HL-60 (cell line): Measurements from ENCODE around the gene GFOD2.
A peak's percentile ranks its signal among the peaks of the same experiment; 100 is the strongest.

Experiments used
- DNase-seq, 2 experiments: peaks; one replicate each; pipeline ENCODE4 v3.0.0-alpha.2; 2010 to 2020; ENCODE audit warnings: low read depth in 1 of 2, low spot score in 1 of 2
- H3K27ac ChIP-seq: fragments of 250-450 bp; sonication (Bioruptor Pico); replicated peaks from 2 replicates; pipeline ENCODE4 v1.5.1; 2020; ENCODE audit warnings: mild to moderate bottlenecking, moderate library complexity
- H3K27me3 ChIP-seq: fragments of 250-450 bp; sonication (Bioruptor Pico); 2 replicates; pipeline ENCODE4 v1.5.1; 2021; ENCODE audit warnings: mild to moderate bottlenecking, moderate library complexity; ENCODE audit not compliant: insufficient read depth, poor library complexity, severe bottlenecking
- H3K4me3 ChIP-seq: replicated peaks from 2 replicates; pipeline ENCODE4 v1.5.1; 2011; ENCODE audit warnings: mild to moderate bottlenecking, control low read depth, low read length; ENCODE audit not compliant: insufficient read depth
- CTCF ChIP-seq: IDR thresholded peaks from one replicate; pipeline ENCODE4 v1.5.1; 2011; ENCODE audit warnings: low read length, control low read depth, inconsistent platforms; ENCODE audit not compliant: insufficient read depth
- GABPA ChIP-seq: IDR thresholded peaks from 2 replicates; pipeline ENCODE4 v1.6.1; 2012; ENCODE audit warnings: low read depth
- POLR2AphosphoS5 ChIP-seq: IDR thresholded peaks from 2 replicates; pipeline ENCODE4 v1.6.1; 2012; ENCODE audit warnings: low read depth
- SPI1 ChIP-seq: IDR thresholded peaks from 2 replicates; pipeline ENCODE4 v1.6.1; 2012; ENCODE audit warnings: low read depth, mild to moderate bottlenecking, borderline replicate concordance
- TF ChIP-seq, protein P1 (sequence below): IDR thresholded peaks from 2 replicates; pipeline ENCODE4 v1.6.1; 2012; ENCODE audit warnings: low read depth; ENCODE audit not compliant: insufficient replicate concordance

Gene GFOD2

DNA sequence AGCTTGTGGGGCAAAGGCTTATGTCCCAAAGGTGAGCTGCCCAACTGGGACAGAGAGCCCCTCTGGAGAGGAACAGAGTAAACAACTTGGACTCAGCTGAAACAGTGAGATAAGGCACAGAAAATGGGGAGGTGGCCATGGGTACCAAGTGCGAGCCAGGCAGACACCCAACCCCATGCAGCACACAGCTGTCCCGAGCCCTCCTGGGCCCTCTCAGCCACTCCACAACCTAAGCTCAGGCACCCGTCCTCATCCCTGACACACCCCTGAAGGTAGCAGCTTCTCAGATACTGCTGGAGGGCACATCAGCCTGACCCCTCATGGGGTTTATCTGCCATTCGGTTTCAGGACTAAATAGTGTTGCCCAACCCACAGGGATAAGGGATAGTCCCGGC lies 4.8 kb upstream of the GFOD2 start:
- H3K27ac ChIP-seq, result no peak overlapping the region
- no peak overlapping the region for H3K4me3 ChIP-seq
- no peaks in the 10 kb centered on the region for H3K27me3 ChIP-seq
- TF ChIP-seq SPI1 (no peak), POLR2AphosphoS5 (no peak), GABPA (no peak), CTCF (no peak)
- TF ChIP-seq, protein P1, sequence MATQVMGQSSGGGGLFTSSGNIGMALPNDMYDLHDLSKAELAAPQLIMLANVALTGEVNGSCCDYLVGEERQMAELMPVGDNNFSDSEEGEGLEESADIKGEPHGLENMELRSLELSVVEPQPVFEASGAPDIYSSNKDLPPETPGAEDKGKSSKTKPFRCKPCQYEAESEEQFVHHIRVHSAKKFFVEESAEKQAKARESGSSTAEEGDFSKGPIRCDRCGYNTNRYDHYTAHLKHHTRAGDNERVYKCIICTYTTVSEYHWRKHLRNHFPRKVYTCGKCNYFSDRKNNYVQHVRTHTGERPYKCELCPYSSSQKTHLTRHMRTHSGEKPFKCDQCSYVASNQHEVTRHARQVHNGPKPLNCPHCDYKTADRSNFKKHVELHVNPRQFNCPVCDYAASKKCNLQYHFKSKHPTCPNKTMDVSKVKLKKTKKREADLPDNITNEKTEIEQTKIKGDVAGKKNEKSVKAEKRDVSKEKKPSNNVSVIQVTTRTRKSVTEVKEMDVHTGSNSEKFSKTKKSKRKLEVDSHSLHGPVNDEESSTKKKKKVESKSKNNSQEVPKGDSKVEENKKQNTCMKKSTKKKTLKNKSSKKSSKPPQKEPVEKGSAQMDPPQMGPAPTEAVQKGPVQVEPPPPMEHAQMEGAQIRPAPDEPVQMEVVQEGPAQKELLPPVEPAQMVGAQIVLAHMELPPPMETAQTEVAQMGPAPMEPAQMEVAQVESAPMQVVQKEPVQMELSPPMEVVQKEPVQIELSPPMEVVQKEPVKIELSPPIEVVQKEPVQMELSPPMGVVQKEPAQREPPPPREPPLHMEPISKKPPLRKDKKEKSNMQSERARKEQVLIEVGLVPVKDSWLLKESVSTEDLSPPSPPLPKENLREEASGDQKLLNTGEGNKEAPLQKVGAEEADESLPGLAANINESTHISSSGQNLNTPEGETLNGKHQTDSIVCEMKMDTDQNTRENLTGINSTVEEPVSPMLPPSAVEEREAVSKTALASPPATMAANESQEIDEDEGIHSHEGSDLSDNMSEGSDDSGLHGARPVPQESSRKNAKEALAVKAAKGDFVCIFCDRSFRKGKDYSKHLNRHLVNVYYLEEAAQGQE, result no peak
- DNase-seq, result no peak

DNA sequence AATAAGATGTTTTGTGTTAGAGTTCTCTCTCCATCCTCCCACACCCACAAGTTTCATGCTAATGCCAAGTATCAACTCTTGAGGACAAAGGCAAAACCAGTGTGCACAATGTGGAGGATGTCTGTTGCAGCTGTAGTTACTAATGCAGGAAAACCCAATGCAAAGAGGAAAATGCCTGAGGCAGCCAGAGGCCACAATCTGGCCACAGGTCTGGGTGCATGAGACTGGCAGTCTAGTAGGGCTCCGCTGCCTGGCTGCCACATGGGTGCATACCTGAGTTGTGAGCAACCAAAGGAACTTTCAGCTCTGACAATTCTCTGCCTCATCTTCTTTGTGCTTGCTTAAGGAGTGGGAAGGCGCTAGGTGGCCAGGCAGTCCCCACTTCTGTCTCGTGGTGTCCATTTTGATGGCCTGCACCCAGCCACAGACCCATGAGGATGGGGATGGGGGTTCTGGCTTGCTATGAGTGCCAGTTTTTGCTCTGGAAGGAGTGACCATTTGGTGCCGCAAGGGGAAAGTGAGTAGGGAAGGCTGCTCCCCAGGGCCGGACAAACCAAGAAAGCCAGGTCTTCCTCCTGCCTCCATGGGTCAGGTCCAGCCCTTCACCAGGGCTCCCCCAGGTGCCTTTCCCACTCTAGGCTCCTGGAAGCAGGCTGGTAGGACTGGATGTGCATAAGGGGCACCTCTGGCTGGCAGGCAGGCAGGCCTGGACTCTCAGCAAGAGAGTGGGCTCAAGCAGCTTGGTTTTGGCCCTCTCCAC lies 4.2 kb upstream of the GFOD2 start:
- H3K27me3 ChIP-seq, result no peaks in the 10 kb centered on the region
- no peak for DNase-seq
- no peak overlapping the region for H3K27ac ChIP-seq
- H3K4me3 ChIP-seq, result no peak overlapping the region
- no peak for TF ChIP-seq CTCF

GRCh38 chr16:67720236-67720635 lies 1.1 kb upstream of the GFOD2 start:
- Histone ChIP-seq H3K27me3 (no peaks in the 10 kb centered on the region), H3K27ac (peak overlapping the region; percentile 82), H3K4me3 (no peak overlapping the region)
- TF ChIP-seq, protein P1, result no peak
- TF ChIP-seq POLR2AphosphoS5 (no peak), GABPA (no peak), CTCF (no peak), SPI1 (no peak)
- DNase-seq, result no peak

- Histone ChIP-seq H3K4me3 (peak overlapping the region; percentile 98), H3K27ac (peak overlapping the region; percentile 82), H3K27me3 (no peaks in the 10 kb centered on the region)
- DNase-seq, result peak; percentile 41 to 60
- TF ChIP-seq POLR2AphosphoS5, result no peak
- no peak for TF ChIP-seq CTCF
- TF ChIP-seq GABPA, result no peak
- TF ChIP-seq, protein P1, result no peak
- no peak for TF ChIP-seq SPI1
Measured at GRCh38 chr16:67719778-67720144, 645 bp upstream of the GFOD2 start.
